Upper lobe of left lung (tissue), 6 donors: ENCODE measurements around the gene ACTN1. TPM values are rescaled to one million over a fixed set of nuclear protein-coding genes. Genes with fewer than 3 reads are reported as not detected.
"Not testable (repeated sequence)": the region's sequence is repeated elsewhere in the genome, so short reads cannot be mapped to it uniquely, and the experiment has no call there.

Source experiments
- ATAC-seq, 2 donors: fragments of 200-7000 bp; cut with Tn5 transposase; one replicate each; pipeline ENCODE4 v1.9.1; 2022; ENCODE audit warnings: mild to moderate bottlenecking in 2 of 2, moderate library complexity in 2 of 2; ENCODE audit not compliant: low FRiP score in 2 of 2
- DNase-seq, 2 donors: peaks; one replicate each; pipeline ENCODE4 v3.0.0-alpha.2; 2019 to 2020
- H3K27ac ChIP-seq, 4 donors: fragments of 200-600 bp; sonication (generic); one replicate each; pipeline ENCODE4 v1.5.1; 2016 to 2019
- H3K27me3 ChIP-seq, 4 donors: fragments of 200-600 bp; sonication (generic); one replicate each; pipeline ENCODE4 v1.5.1; 2017 to 2019
- H3K36me3 ChIP-seq, 4 donors: fragments of 200-600 bp; sonication (generic); one replicate each; pipeline ENCODE4 v1.5.1; 2016 to 2019
- H3K4me1 ChIP-seq, 4 donors: fragments of 200-600 bp; sonication (generic); one replicate each; pipeline ENCODE4 v1.5.1; 2018 to 2019
- H3K4me3 ChIP-seq, 4 donors: fragments of 200-600 bp; sonication (generic); one replicate each; pipeline ENCODE4 v1.5.1; 2017 to 2019; ENCODE audit warnings: mild to moderate bottlenecking in 2 of 4, moderate library complexity in 1 of 4
- H3K9me3 ChIP-seq, 4 donors: fragments of 200-600 bp; sonication (generic); one replicate each; pipeline ENCODE4 v1.5.1; 2018 to 2019
- EP300 ChIP-seq, 4 donors: sonication (generic); formaldehyde crosslinking; IDR thresholded peaks; one replicate each; pipeline ENCODE4 v1.5.1; 2017; ENCODE audit warnings: antibody characterized with exemption in 4 of 4, control low read depth in 2 of 4
- POLR2A ChIP-seq, 4 donors: fragments of 450-650 bp; IDR thresholded peaks; one replicate each; pipeline ENCODE4 v1.5.1; 2016 to 2017; ENCODE audit warnings: antibody characterized with exemption in 4 of 4, mild to moderate bottlenecking in 2 of 4
- POLR2AphosphoS5 ChIP-seq, 2 donors: sonication (generic); formaldehyde crosslinking; IDR thresholded peaks; one replicate each; pipeline ENCODE4 v1.5.1; 2017; ENCODE audit warnings: antibody characterized with exemption in 2 of 2
- WGBS, 2 donors: methylation state at CpG; one replicate each; pipeline ENCODE4 v1.1.5; 2017 to 2018; 5-methylcytosine and 5-hydroxymethylcytosine counted together
- total RNA-seq, 6 donors: library from RNA; depleted of rRNA in 4 of 6; stranded (reverse); fragments of >200 nt in 4 of 6; gene quantifications; one replicate each; pipeline versions ENCODE4 v1.1.0 to v1.2.1, GENCODE V29; 2016 to 2021
- TF ChIP-seq, protein P1 (sequence below), 6 experiments: fragments of 450-650 bp in 4 of 6; fragments of 200-600 bp in 2 of 6; sonication (generic) in 2 of 6; IDR thresholded peaks; one replicate each; pipeline ENCODE4 v1.5.1; 2016 to 2019; ENCODE audit warnings: antibody characterized with exemption in 6 of 6
- donor health status: DM: no; HTN: no; CAD: no; lungs with moderate emphysema.
- donor health status: DM: no; HTN: yes; CAD: no; lungs with severe emphysema.

The ACTN1 gene
- total RNA-seq, 6 donors from 2014 or later = 117 to 195 (median 157) TPM

GRCh38 chr14:68849416-68849815 is 129.7 kb downstream of the ACTN1 start:
- Histone ChIP-seq H3K9me3 (peaks cover 0 to 7% (median 0%) of the 10 kb centered on the region in 4 donors), H3K4me3 (no peak overlapping the region), H3K27ac (no peak overlapping the region), H3K36me3 (no peaks in the 10 kb centered on the region), H3K4me1 (no peaks in the 10 kb centered on the region), H3K27me3 (no peaks in the 10 kb centered on the region)
- DNase-seq = no peak
- TF ChIP-seq POLR2A (IDR thresholded peaks at IDR 0.05) (no peak), POLR2AphosphoS5 (IDR thresholded peaks at IDR 0.05) (no peak)
- ATAC-seq = no peak
- 91% methylated on average over 3 of the region's 3 CpGs for WGBS, 2 donors

DNA sequence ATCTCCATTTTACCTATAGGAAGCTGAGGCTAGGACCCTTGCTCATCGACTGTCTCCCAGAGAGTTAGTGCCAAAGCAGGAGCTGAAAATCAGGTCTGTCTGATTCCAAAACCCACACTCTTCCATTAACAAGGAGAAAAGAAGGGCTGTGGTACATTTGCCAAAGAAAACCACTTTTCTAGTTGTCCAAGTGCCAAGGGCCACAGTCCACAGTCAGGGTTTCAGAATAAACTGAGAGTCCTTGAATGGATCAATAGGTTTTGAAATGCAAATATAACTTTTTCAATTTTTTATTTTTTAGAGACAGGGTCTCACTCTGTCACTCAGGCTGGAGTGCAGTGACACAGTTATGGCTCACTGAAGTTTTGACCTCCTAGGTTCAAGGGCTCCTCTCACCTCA is 130.8 kb downstream of the ACTN1 start:
- no peak for DNase-seq
- H3K4me3 ChIP-seq = no peak overlapping the region
- H3K27ac ChIP-seq = no peak overlapping the region
- peaks cover 3 to 8% (median 8%) of the 10 kb centered on the region in 4 donors for H3K4me1 ChIP-seq
- H3K36me3 ChIP-seq = no peaks in the 10 kb centered on the region
- TF ChIP-seq EP300 (IDR thresholded peaks at IDR 0.05) (no peak), POLR2A (IDR thresholded peaks at IDR 0.05) (no peak), POLR2AphosphoS5 (IDR thresholded peaks at IDR 0.05) (no peak)
- TF ChIP-seq, protein P1, sequence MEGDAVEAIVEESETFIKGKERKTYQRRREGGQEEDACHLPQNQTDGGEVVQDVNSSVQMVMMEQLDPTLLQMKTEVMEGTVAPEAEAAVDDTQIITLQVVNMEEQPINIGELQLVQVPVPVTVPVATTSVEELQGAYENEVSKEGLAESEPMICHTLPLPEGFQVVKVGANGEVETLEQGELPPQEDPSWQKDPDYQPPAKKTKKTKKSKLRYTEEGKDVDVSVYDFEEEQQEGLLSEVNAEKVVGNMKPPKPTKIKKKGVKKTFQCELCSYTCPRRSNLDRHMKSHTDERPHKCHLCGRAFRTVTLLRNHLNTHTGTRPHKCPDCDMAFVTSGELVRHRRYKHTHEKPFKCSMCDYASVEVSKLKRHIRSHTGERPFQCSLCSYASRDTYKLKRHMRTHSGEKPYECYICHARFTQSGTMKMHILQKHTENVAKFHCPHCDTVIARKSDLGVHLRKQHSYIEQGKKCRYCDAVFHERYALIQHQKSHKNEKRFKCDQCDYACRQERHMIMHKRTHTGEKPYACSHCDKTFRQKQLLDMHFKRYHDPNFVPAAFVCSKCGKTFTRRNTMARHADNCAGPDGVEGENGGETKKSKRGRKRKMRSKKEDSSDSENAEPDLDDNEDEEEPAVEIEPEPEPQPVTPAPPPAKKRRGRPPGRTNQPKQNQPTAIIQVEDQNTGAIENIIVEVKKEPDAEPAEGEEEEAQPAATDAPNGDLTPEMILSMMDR (IDR thresholded peaks at IDR 0.05) = no peak
- ATAC-seq = no peak
- peaks cover 0 to 6% (median 0%) of the 10 kb centered on the region in 4 donors for H3K9me3 ChIP-seq
- no peaks in the 10 kb centered on the region for H3K27me3 ChIP-seq
- 32 to 89% methylated on average over 1 of the region's 1 CpG for WGBS, 2 donors

DNA sequence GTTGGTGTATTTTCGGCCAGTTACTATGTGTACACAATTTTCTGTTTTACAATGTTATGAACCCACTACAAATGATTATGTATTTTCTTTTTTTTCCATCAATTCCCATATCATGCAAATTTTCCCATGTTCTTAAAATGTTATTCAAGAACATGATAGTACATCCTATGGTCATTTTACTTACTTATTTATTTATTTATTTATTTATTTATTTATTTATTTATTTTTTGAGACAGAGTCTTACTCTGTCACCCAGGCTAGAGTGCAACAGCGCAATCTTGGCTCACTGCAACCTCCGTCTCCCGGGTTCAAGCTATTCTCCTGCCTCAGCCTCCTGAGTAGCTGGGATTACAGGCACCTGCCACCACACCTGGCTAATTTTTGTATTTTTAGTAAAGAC is 131.5 kb downstream of the ACTN1 start:
- not testable (repeated sequence) for ATAC-seq, H3K36me3 ChIP-seq, H3K27ac ChIP-seq, DNase-seq, H3K27me3 ChIP-seq, H3K4me3 ChIP-seq, H3K4me1 ChIP-seq, H3K9me3 ChIP-seq
- 78 to 81% methylated on average over 4 of the region's 4 CpGs for WGBS, 2 donors

DNA sequence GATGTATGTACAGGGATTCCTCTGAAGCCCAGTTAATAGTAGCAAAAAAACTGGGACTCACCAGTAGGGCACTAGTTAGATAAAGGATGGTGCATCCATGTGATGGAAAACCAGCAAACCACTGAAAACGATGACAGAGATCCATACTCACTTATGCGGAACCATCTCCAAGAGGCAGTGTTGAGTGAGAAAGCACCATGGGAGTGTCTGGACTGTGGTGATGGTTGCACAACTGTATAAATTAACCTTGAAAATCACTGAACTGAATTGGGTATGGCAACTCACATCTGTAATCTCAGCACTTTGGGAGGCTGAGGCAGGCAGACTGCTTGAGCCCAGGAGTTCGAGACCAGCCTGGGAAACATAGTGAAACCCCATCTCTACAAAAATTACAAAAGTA is 132.6 kb downstream of the ACTN1 start:
- no peaks in the 10 kb centered on the region for H3K9me3 ChIP-seq
- no peaks in the 10 kb centered on the region for H3K27me3 ChIP-seq
- DNase-seq = no peak
- TF ChIP-seq EP300 (IDR thresholded peaks at IDR 0.05) (no peak), POLR2A (IDR thresholded peaks at IDR 0.05) (no peak), POLR2AphosphoS5 (IDR thresholded peaks at IDR 0.05) (no peak)
- TF ChIP-seq, protein P1 (IDR thresholded peaks at IDR 0.05) = no peak
- ATAC-seq = no peak
- peaks cover 3 to 8% (median 8%) of the 10 kb centered on the region in 4 donors for H3K4me1 ChIP-seq
- H3K27ac ChIP-seq = no peak overlapping the region
- WGBS, 2 donors = 79 to 91% methylated on average over 3 of the region's 3 CpGs
- H3K36me3 ChIP-seq = no peaks in the 10 kb centered on the region
- no peak overlapping the region for H3K4me3 ChIP-seq

GRCh38 chr14:68844210-68844545 is 134.9 kb downstream of the ACTN1 start:
- no peak for TF ChIP-seq EP300 (IDR thresholded peaks at IDR 0.05)
- TF ChIP-seq POLR2AphosphoS5 (IDR thresholded peaks at IDR 0.05) = no peak
- TF ChIP-seq, protein P1 (IDR thresholded peaks at IDR 0.05) = no peak
- no peak for TF ChIP-seq POLR2A (IDR thresholded peaks at IDR 0.05)
- no peaks in the 10 kb centered on the region for H3K27me3 ChIP-seq
- WGBS, 2 donors = 24 to 29% methylated on average over 6 of the region's 6 CpGs
- H3K4me1 ChIP-seq = peaks cover 3 to 8% (median 8%) of the 10 kb centered on the region in 4 donors
- DNase-seq (no peak), ATAC-seq (no peak)
- no peaks in the 10 kb centered on the region for H3K9me3 ChIP-seq
- H3K4me3 ChIP-seq = peak overlapping the region in 1 of 4 donors; percentile 27
- H3K36me3 ChIP-seq = no peaks in the 10 kb centered on the region
- no peak overlapping the region for H3K27ac ChIP-seq

DNA sequence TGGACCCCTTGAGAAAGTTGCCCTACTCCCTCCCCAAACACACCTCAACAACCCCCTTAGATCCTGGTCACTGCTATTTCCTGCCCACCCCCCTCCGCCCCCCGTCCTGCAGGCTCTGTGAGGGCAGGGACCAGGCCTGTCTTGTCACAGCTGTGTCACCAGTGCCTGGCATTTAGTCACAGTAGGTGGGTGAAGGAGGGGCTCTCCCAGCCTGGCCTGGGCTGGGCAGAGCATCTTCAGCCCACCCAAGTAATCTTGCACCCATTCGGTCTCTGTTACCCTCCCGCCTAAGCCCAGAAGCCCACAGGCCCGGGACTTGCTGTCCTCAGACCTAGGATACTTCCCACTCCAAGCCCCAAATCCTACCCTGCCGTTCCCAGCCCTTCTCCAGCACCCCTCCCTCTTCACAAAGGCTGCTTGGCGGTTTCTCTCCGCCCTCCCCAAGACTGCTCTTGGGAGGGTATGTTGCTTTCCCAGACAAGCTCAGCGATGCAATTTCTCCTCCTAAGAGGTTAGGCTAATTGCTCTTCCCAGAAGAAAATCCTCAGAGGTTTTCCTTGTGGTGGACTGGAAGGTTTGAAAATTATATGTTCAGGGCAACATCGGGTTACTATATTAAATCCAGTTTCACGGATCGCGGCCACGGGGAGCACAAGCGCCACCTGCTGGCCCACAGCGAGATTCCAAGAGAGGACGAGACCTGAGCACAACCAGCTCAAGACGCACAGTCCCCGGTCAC is 135.5 kb downstream of the ACTN1 start:
- DNase-seq (peak; percentile 82 to 93), ATAC-seq (peak; percentile 84 to 96)
- Histone ChIP-seq H3K9me3 (no peaks in the 10 kb centered on the region), H3K36me3 (no peaks in the 10 kb centered on the region), H3K4me1 (peaks cover 3 to 8% (median 8%) of the 10 kb centered on the region in 4 donors), H3K27me3 (no peaks in the 10 kb centered on the region), H3K27ac (no peak overlapping the region), H3K4me3 (peak overlapping the region in 2 of 4 donors; percentile 27 to 32)
- 26 to 27% methylated on average over 18 to 19 of the region's 19 CpGs for WGBS, 2 donors
- no peak for TF ChIP-seq POLR2A (IDR thresholded peaks at IDR 0.05)
- TF ChIP-seq, protein P1 (IDR thresholded peaks at IDR 0.05) = peak; percentile 67 to 84 (median 76)
